ENCODE measurements around the gene SPATA18.

GRCh38 chr4:52052475-52052780, 1.3 kb downstream of the SPATA18 start:
- TF ChIP-seq CTCF (conservative IDR thresholded peaks at IDR 0.05), result no peak
- TF ChIP-seq EZH2 (IDR thresholded peaks at IDR 0.05; ENCODE audit: low read depth), result no peak

All from PC-9 (cell line).